ENCODE results near the gene NUDC.
"Not testable (repeated sequence)": the region's sequence is repeated elsewhere in the genome, so short reads cannot be mapped to it uniquely, and the experiment has no call there.

Gene NUDC

DNA sequence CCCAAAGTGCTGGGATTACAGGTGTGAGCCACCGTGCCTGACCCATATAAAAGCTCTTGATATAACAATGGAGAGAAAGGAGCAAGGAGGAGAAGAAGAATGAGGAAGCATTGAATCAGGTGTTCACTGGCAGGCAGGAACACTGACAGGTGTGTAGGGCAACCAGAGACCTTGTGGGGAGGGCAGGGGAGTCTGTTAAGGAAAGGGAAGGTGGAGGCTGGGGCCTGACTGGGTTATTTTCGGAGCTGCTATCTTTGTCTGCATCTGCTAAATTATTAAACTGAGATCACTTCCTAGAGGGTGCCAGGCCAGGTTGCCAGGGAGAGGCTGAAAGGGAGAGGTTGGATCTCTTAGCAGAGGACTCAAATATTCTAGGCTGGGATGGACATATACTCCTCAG is 65.1 kb downstream of the NUDC start:
- in situ Hi-C loops (cut with MboI; ENCODE audit: low sequenced_read_pairs): no loop called here

DNA sequence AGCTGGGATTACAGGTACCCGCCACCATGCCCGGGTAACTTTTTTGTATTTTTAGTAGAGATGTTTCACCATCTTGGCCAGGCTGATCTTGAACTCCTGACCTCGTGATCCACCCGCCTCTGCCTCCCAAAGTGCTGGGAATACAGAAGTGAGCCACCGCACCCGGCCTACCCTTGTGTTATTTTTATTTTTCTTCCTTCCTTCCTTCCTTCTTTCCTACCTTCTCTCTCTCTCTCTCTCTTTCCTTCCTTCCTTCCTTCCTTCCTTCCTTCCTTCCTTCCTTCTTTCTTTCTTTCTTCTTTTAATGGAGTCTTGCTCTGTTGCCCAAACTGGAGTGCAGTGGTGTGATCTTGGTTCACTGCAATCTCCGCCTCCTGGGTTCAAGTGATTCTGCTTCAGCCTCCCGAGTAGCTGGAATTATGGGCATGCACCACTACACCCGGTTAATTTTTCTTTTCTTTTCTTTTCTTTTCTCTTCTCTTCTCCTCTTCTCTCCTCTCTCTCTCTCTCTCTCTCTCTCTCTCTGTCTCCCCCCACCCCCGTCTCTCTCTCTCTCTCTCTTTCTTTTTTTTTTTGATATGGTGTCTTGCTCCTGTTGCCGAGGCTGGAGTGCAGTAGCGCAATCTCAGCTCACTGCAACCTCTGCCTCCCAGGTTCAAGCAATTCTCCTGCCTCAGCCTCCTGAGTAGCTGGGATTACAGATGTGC is 68.0 kb downstream of the NUDC start:
- in situ Hi-C loops (cut with MboI; ENCODE audit: low sequenced_read_pairs): not testable (repeated sequence)

DNA sequence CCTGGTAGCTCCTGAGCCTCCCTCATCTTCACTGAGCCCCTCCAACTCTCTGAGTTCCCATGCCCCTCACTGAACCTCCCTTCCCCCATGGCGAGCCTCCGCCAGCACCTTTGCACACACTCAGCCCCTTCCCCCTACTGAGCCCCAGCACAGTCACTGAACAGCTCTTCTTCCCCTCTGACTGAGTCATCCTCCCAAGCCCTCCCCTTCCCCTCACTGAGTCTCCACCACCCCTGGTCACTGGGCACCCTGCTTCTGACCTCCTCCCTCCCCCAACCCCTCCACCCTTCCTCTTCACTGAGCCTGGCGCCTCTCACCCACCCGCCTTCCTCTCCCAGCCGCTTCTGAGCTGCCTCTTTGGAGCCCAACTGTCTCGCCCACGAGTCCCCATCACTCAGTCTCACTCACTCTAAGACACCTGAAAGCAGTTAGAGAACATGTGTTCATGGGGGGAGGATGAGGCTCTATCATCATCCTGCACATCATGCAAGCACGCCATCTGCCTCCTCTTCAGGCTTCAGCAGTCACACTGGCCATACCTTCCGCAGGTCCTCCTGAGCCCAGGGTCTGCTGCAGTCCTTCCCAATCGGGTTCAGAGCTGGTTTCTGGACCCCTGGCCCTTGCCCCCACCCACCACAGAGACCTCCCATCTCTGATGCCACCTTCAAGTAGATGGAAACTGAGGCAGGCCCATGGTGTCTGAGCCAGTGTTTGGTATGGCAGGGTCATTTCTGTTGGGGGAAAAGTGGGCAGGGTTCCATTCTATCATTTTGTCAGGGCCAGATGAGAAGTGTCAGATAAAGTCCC is 70.0 kb downstream of the NUDC start:
- in situ Hi-C loops (cut with MboI; ENCODE audit: low sequenced_read_pairs): no loop called here

DNA sequence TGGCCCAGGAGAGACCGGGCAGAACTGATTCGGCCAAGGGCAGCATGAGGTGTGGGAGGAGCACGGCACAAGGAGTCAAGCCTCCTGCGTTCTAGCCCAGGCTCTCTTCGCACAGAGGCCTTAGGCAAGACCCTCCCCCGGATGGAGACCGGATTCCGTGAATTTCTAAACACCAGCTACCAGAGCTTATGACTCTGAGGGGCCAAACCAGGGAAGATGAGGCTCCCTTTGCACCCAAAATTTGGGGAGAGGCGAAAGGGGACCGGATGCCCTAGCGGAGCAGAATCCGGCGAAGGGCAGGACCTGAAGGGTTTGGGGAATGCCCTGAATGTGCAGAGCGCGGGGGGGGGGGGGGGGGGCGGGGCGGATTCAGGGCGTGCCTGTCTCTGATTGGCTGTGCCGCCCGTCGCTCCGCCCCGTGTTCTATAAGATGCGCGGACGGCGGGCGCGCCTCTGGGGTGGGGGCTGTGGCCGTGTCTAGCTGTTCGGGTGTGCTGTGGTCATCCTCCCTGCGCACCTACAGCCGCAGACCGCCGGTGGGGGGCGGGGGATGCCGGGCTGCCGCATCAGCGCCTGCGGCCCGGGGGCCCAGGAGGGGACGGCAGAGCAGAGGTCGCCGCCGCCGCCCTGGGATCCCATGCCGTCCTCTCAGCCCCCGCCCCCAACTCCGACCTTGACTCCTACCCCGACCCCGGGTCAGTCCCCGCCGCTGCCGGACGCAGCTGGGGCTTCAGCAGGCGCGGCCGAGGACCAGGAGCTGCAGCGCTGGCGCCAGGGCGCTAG is 71.9 kb downstream of the NUDC start, which contains the start of gene TRNP1:
Gene TRNP1, plus strand, starts transcription at position 456 of the 783 bp plus-strand sequence. Its CDS starts 95 bp downstream, at position 551.
- in situ Hi-C loops (cut with MboI; ENCODE audit: low sequenced_read_pairs): no loop called here

DNA sequence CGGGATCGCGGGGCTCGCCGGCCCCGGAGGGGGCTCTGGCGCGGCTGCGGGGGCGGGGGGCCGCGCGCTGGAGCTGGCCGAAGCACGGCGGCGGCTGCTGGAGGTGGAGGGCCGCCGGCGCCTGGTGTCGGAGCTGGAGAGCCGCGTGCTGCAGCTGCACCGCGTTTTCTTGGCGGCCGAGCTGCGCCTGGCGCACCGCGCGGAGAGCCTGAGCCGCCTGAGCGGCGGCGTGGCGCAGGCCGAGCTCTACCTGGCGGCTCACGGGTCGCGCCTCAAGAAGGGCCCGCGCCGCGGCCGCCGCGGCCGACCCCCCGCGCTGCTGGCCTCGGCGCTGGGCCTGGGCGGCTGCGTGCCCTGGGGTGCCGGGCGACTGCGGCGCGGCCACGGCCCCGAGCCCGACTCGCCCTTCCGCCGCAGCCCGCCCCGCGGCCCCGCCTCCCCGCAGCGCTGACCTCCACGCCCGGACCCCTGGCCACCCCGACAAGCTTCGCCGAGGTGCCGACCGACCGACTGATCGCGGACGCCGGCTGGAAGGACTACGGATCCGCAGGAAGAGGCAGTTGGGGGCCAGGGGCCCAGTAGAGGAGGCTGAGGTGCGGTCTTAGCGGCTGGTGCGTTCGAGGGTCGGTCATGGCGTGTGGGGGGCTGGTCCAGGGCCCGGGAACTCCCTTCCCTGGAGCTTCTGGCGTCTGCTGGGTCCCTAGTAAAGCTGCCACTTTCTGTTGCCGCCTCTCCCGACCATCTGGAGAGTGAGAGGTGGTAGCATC is 72.7 kb downstream of the NUDC start:
- in situ Hi-C loops (cut with MboI; ENCODE audit: low sequenced_read_pairs): no loop called here

DNA sequence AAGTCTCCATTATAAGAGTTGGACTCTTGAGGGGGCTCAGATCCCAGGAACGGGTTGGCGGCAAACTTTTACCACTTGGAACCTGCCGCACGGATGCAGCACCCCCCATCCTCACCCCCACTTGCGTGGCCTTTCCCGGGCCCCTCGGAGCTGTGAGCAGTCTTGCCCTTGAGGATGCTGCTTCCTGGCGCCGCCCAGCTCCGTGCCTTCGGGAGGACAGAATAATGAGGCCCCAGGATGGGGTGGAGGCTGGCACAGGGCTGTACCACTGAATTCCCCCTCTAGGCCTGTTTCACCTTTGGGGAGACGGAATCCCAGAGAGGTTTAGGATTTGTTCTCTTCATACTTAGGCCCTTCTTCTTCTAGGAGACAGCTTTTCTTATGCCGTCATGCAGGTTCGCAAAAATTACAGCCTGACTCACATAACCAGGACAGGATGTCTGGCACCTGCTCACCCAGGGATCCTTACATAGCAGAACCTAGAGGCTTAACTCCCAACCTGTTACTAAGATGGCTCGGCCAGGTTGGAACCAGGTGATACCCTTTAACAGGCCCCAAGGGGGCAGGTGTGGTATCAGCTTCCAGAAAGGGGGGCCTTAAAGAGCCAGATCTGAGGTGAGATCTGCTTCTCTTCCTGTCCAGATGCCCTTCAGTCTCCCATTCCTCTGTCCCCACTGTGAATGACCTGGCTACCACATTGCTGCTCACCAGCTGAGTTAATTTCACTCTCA is 73.4 kb downstream of the NUDC start:
- in situ Hi-C loops (cut with MboI; ENCODE audit: low sequenced_read_pairs): no loop called here

DNA sequence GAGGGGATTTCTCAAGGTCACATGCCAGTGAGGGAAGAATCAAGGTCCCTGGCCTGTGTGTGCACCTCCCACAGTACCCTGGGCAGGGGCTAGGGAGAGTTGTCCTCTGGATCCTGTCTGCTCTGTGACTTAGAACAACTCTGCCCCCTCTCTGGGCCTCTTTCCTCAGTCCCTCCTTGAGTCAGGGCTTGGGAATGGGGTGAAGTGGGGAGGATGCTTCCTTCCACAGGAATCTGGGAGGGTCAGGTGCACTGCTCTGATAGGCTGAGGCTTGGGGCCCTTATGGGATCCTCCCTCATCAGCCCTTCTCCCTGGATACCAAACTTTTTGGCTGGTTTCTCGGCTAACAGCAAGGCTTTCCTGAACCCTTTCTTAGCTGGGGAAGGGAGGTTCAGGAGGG is 74.5 kb downstream of the NUDC start:
- in situ Hi-C loops (cut with MboI; ENCODE audit: low sequenced_read_pairs): no loop called here

Data from hTERT RPE-1 (cell line).